ENCODE results near the gene ALOX12.
"Not testable (repeated sequence)": the region's sequence is repeated elsewhere in the genome, so short reads cannot be mapped to it uniquely, and the experiment has no call there.

The ALOX12 gene

DNA sequence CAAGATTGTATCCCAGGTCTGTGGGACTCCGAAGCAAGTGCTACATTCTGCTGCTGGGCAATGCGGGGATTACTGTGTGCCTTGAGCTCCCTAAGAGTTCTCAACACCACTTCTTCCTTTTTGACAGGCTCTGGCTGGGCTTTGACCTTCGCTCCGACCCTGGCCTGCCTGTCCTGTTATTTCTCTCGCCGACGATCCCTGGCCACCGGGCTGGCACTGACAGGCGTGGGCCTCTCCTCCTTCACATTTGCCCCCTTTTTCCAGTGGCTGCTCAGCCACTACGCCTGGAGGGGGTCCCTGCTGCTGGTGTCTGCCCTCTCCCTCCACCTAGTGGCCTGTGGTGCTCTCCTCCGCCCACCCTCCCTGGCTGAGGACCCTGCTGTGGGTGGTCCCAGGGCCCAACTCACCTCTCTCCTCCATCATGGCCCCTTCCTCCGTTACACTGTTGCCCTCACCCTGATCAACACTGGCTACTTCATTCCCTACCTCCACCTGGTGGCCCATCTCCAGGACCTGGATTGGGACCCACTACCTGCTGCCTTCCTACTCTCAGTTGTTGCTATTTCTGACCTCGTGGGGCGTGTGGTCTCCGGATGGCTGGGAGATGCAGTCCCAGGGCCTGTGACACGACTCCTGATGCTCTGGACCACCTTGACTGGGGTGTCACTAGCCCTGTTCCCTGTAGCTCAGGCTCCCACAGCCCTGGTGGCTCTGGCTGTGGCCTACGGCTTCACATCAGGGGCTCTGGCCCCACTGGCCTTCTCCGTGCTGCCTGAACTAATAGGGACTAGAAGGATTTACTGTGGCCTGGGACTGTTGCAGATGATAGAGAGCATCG lies 42.4 kb downstream of the ALOX12 start:
- no peak for ATAC-seq (replicated peaks)
- H3K27ac Mint-ChIP-seq: no peak overlapping the region
- peak overlapping the region in 1 of 2 donors; percentile 1 for H3K4me3 Mint-ChIP-seq
- peaks cover 35 to 61% of the 10 kb centered on the region in 2 donors for H3K4me1 Mint-ChIP-seq
- peaks cover 5% of the 10 kb centered on the region in 2 donors for H3K36me3 Mint-ChIP-seq
- H3K9me3 Mint-ChIP-seq: no peaks in the 10 kb centered on the region
- DNase-seq: no peak
- H3K27me3 Mint-ChIP-seq: no peaks in the 10 kb centered on the region

DNA sequence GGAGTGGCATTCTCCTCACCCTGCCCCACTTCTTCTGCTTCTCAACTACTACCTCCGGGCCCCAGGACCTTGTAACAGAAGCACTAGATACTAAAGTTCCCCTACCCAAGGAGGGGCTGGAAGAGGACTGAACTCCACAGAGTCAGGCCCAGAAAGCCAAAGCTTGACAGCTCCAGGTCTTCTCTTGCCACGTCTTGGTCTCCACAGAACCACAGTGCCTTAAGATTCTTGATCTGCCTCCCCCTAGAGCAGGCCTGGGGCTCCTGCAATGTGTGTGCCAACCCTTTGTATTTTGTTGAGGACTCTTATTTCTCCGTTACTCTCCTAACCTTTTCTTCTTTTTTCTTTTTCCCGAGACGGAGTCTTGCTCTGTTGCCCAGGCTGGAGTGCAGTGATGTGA lies 44.0 kb downstream of the ALOX12 start:
- Mint-ChIP-seq H3K36me3 (peaks cover 5% of the 10 kb centered on the region in 2 donors), H3K27me3 (peaks cover 3 to 5% of the 10 kb centered on the region in 2 donors), H3K9me3 (no peaks in the 10 kb centered on the region), H3K27ac (no peak overlapping the region), H3K4me3 (no peak overlapping the region), H3K4me1 (peaks cover 39 to 68% of the 10 kb centered on the region in 2 donors)
- DNase-seq (no peak), ATAC-seq (replicated peaks) (no peak)

DNA sequence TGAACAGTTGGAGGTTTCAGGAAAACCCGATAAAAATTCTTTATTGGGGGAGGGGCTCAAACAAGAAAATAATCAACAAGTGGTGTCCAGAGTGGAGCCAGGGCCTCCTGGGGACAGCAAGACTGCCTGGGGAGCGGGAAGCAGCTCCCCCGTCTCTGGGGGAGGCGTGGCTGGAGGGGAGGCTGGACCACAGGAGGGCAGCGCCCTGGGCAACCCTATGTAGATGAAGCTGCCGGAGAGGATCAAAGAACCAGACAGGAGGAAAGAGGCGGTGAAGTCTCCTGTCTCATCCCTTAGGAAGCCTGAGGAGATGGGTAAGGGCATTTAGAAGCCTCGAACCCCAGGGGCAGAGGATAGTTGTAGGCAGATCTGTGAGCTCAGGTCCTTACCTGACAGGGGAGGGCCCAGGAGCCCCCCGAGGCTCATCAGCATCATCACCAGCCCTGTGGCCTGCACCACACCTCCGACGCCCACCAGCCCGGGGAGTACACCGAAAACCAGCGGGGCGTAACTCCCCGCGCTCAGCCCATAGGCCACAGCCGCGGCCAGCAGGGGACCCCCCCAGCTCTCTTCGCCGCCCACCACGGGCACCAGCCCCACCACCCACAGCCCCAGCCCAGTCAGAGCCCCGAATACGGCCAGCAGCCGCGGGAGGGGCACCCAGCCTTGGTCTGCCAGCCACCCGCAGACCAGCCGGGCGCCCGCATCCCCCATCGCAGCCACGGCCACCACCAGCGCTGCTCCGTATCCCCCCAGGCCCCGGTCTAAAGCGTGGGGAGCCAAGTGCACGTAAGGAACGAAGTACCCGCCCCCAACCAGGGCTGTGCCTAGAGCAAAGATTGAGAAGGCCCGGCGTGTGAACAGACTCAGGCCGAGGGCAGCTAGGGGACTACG lies 46.0 kb downstream of the ALOX12 start:
- H3K4me3 Mint-ChIP-seq: peak overlapping the region; percentile 76 to 82
- DNase-seq (peak; percentile 34), ATAC-seq (replicated peaks) (peak; percentile 22 to 37)
- peaks cover 2 to 5% of the 10 kb centered on the region in 2 donors for H3K36me3 Mint-ChIP-seq
- no peaks in the 10 kb centered on the region for H3K9me3 Mint-ChIP-seq
- peaks cover 3 to 5% of the 10 kb centered on the region in 2 donors for H3K27me3 Mint-ChIP-seq
- peak overlapping the region; percentile 93 for H3K27ac Mint-ChIP-seq
- H3K4me1 Mint-ChIP-seq: peaks cover 42 to 63% of the 10 kb centered on the region in 2 donors

DNA sequence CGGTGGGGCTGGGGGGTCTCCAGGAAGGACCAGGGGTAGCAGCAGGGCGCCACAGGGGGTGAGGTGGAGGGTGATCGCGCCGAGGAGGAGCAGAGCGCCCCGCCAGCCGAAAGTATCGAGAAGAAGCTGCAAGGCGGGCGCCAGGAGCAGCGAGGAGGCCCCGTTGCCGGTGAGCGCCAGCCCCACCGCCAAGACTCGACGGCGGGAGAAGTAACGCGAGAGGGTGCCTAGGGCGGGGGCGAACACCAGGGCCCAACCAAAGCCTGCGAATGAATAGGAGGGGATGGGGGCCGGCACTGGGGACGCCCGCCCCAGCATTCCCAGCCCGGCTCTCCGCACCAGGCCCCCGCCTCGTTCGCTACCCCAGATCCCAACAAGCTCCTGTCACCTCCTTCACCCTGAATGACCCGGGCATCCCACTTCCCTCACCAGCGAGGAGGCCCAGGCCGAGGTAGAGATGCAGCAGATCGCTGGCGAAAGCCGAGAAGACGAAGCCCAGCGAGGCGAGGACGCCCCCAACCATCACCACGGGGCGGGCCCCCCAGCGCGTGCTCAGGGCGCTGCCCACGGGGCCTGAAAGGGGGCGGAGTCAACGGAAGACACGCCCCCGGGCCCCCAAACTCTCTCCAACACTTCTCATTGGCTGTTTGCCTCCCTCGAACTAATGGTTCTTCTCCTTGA lies 46.8 kb downstream of the ALOX12 start:
- DNase-seq: no peak
- Mint-ChIP-seq H3K9me3 (no peaks in the 10 kb centered on the region), H3K27ac (peak overlapping the region; percentile 93), H3K4me3 (peak overlapping the region; percentile 76 to 82), H3K36me3 (peaks cover 2 to 5% of the 10 kb centered on the region in 2 donors), H3K27me3 (peaks cover 3 to 5% of the 10 kb centered on the region in 2 donors), H3K4me1 (peaks cover 42 to 59% of the 10 kb centered on the region in 2 donors)
- ATAC-seq (replicated peaks): peak; percentile 22 to 29

DNA sequence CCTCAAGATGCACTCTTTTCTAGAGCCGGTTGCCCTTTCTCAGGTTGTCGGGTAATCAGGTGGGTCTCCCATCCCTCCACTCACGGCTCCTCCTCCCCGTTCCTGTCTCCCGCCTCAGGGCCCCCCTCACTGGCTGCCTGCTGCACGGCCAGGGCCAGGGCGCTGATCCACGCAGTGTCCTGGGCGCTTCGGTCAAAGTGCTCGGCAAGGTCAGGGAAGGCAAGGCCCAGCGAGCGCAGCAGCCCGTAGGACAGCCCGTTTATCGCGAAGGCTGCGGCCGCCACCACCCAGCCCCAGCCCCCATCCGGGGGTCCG lies 47.3 kb downstream of the ALOX12 start:
- peaks cover 3 to 5% of the 10 kb centered on the region in 2 donors for H3K27me3 Mint-ChIP-seq
- peak; percentile 7 to 8 for ATAC-seq (replicated peaks)
- peaks cover 2 to 5% of the 10 kb centered on the region in 2 donors for H3K36me3 Mint-ChIP-seq

DNA sequence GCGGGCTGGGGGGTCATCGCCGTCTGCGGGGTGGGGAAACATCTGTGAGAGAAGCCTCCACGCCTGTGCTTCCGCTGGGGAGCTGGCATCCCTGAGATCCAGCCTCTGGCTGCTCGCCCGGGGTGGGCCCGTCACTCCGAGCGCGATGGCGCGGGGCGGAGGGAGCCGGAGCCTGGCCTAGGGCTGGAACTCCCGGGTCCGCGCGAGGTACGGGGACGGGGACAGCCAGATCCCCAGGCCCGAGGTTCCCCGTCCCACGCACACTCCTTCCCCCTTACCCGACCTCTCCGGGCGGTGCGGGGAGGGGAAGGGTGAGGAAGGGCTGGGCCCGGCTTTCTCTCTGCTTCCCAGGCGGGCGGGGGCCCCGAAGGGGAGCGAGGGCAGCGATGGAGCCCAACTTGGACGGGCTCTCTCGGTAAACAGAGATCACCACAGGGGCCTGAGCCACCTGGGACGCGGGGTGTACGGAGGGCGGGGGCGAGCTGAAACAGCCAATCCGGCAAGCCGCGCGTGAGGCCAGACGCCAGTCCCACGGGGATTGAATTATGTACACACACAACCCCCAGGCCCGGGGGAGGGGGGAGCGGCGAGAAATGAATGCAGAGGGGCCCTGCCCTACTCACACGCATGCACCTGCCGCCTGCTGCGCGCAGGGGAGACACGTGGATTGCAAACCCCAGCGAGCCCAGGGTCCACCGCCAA lies 47.8 kb downstream of the ALOX12 start, which contains the start of gene SLC16A11:
SLC16A11 (minus strand) TSS at position 596 of the 702 bp plus-strand sequence; CDS start at position 17, 579 bp downstream.
- ATAC-seq (replicated peaks) (peak; percentile 53 to 68), DNase-seq (peak; percentile 61)
- Mint-ChIP-seq H3K9me3 (no peaks in the 10 kb centered on the region), H3K36me3 (no peaks in the 10 kb centered on the region), H3K27me3 (peaks cover 3 to 5% of the 10 kb centered on the region in 2 donors), H3K4me1 (peaks cover 37 to 50% of the 10 kb centered on the region in 2 donors), H3K4me3 (peak within 1 kb of the TSS; percentile 76 to 82), H3K27ac (peak within 1 kb of the TSS; percentile 76)

More for the DNA sequence above, 47.3 kb downstream of the ALOX12 start:
- H3K27ac Mint-ChIP-seq: peak overlapping the region; percentile 65
- no peak for DNase-seq
- peak overlapping the region; percentile 76 to 82 for H3K4me3 Mint-ChIP-seq
- H3K9me3 Mint-ChIP-seq: no peaks in the 10 kb centered on the region
- peaks cover 41 to 55% of the 10 kb centered on the region in 2 donors for H3K4me1 Mint-ChIP-seq

DNA sequence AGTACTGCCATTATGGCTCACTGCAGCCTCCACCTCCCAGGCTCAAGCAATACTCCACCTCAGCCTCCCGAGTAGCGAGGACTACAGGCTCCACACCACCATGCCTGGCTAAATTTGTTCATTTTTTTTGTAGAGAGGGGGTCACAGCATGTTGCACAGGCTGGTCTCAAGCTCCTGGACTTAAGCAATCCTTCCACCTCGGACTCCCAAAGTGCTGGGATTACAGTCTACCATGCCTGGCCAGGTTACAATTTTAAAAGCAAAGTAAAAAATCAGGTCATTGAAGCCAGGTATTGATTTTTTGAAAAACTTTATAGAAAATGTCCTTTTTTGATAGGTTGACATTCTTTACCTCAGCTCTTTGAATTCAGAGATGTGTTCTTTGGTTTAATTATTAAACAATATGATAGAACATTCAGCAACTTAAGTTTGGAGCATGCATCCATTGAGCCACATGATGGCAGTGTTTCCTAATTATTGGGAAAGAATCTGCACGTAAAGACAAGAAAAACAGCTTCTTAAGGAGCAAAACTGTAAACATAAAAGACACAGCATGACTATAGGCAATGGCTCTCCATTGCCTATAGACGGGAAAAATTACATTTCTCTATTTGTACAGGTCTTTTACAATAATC lies 49.8 kb downstream of the ALOX12 start:
- no peak overlapping the region for H3K27ac Mint-ChIP-seq
- H3K4me1 Mint-ChIP-seq: peaks cover 33 to 47% of the 10 kb centered on the region in 2 donors
- peaks cover 3 to 5% of the 10 kb centered on the region in 2 donors for H3K27me3 Mint-ChIP-seq
- H3K9me3 Mint-ChIP-seq: no peaks in the 10 kb centered on the region
- peak overlapping the region; percentile 81 to 83 for H3K4me3 Mint-ChIP-seq
- DNase-seq (no peak), ATAC-seq (replicated peaks) (peak; percentile 26 to 30)
- H3K36me3 Mint-ChIP-seq: no peaks in the 10 kb centered on the region

DNA sequence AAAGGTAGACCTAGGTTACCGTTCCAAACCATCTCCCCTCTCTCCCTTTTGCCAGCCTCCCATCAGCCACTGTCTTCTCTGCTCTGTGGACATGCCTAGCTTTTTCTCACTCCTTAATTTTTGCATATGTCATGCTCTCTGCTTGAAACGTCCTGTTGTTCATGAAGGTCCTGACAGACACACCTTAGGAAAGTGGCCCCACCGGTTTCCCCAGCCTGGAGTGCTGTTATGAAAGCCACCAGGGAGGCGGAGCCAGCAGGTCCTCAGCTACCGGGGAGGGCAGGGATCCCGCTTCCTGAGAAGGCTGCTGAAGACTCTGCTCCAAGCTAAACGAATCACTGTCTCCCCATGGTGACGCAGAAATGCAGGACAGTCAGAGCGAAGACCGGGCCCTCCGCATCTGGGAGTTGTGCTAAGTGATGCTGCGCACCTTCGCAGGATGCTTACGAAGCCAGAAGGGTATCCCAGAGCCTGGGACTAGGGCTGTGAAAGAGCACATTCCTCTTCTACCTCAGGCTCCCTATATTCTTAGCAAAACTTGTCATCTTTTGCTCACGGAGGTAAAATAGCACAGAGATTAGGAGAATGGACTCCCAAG lies 50.4 kb downstream of the ALOX12 start:
- peaks cover 3 to 7% of the 10 kb centered on the region in 2 donors for H3K27me3 Mint-ChIP-seq
- peak overlapping the region; percentile 75 for H3K27ac Mint-ChIP-seq
- peak overlapping the region; percentile 81 to 83 for H3K4me3 Mint-ChIP-seq
- H3K9me3 Mint-ChIP-seq: no peaks in the 10 kb centered on the region
- no peaks in the 10 kb centered on the region for H3K36me3 Mint-ChIP-seq
- ATAC-seq (replicated peaks) (peak; percentile 3 to 4), DNase-seq (no peak)
- H3K4me1 Mint-ChIP-seq: peaks cover 33 to 47% of the 10 kb centered on the region in 2 donors

DNA sequence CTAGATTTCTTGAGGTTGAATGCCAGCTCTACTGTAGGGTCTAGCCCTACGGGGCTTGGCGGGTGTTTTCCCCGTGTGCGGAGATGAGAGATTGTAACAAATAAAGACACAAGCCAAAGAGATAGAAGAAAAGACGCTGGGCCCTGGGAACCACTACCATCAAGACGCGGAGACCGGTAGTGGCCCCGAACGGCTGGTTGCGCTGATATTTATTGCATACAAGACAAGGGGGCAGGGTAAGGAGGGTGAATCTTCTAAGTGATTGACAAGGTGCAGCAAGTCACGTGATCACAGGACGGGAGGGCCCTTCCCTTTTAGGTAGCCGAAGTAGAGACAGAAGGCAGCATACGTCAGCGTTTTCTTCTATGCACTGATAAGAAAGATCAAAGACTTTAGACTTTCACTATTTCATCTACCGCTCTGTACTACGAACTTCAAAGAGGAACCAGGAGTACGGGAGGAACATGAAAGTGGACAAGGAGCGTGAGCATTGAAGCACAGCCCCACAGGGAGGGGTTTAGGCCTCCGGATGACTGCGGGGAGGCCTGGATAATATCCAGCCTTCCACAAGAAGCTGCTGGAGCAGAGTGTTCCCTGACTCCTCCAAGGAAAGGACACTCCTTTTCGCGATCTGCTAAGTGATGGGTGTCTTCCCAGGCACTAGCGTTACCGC lies 51.0 kb downstream of the ALOX12 start:
- DNase-seq (peak; percentile 66), ATAC-seq (replicated peaks) (peak; percentile 19 to 24)
- H3K36me3 Mint-ChIP-seq, H3K9me3 Mint-ChIP-seq: not testable (repeated sequence)
- Mint-ChIP-seq H3K4me3 (peak overlapping the region; percentile 81 to 83), H3K27me3 (peaks cover 3 to 11% of the 10 kb centered on the region in 2 donors), H3K27ac (peak overlapping the region; percentile 75), H3K4me1 (peaks cover 28 to 42% of the 10 kb centered on the region in 2 donors)

DNA sequence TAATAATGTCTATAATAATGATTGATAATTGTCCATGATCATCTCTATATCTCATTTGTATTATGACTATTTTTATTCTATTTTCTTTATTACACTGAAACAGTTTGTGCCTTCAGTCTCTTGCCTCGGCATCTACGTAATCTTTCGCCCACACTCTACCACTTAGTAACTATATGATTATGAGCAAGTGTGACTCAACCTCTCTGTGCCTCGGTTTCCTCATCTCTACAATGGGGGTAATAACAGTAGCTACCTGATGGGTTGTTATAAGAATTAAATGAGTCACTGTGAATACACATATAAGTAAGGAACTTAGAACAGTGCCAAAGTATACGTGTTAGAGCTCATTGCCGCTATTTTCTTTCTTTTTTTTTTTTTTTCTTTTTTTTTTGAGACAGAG lies 51.7 kb downstream of the ALOX12 start:
- peaks cover 24 to 39% of the 10 kb centered on the region in 2 donors for H3K4me1 Mint-ChIP-seq
- no peak for DNase-seq
- H3K27me3 Mint-ChIP-seq: peaks cover 3 to 11% of the 10 kb centered on the region in 2 donors
- ATAC-seq (replicated peaks): no peak
- no peak overlapping the region for H3K27ac Mint-ChIP-seq
- no peaks in the 10 kb centered on the region for H3K36me3 Mint-ChIP-seq
- no peak overlapping the region for H3K4me3 Mint-ChIP-seq
- no peaks in the 10 kb centered on the region for H3K9me3 Mint-ChIP-seq

DNA sequence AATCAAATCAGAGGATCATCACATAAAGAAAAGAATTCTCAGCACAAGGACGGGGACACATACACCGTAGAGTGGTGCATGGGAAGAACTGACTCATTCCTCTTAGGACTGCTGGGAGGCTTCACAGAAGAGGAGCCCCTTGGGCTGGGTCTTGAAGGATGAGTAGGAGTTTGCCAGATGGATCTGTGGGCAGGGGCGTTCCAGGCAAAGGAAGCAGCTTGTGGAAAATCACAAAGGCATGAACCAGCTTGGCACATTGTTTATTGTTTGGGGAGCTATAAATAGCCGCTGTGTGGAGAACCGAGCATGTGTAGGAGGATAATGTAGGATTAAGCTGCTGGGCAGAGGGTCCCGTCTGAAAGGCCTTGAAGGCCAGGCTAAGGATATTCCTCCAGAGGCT lies 53.1 kb downstream of the ALOX12 start:
- Mint-ChIP-seq H3K4me3 (no peak overlapping the region), H3K9me3 (no peaks in the 10 kb centered on the region), H3K36me3 (no peaks in the 10 kb centered on the region), H3K27me3 (peaks cover 5 to 6% of the 10 kb centered on the region in 2 donors), H3K4me1 (peaks cover 15 to 25% of the 10 kb centered on the region in 2 donors), H3K27ac (no peak overlapping the region)
- no peak for ATAC-seq (replicated peaks)
- no peak for DNase-seq

DNA sequence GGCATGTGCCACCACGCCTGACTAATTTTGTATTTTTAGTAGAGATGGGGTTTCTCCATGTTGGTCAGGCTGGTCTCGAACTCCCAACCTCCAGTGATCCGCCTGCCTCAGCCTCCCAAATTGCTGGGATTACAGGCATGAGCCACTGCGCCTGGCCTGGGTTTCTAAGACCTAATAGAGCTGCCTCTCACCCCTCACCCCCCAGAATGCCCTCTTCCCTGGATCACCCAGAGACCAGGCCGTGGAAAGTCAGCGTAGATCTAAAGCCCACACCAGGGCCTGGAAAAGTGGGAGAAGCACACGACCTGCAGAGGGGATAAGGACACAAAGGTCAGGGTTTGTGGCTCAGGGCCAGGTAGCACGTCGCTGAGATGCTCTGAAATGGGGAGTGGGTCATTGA lies 54.7 kb downstream of the ALOX12 start:
- H3K27me3 Mint-ChIP-seq; ATAC-seq (replicated peaks); H3K9me3 Mint-ChIP-seq; H3K4me3 Mint-ChIP-seq; H3K27ac Mint-ChIP-seq; H3K36me3 Mint-ChIP-seq; DNase-seq: not testable (repeated sequence)
- H3K4me1 Mint-ChIP-seq: peaks cover 14 to 21% of the 10 kb centered on the region in 2 donors

Measured in stimulated activated naive B cell treated with anti-CD40 and anti-IgM and Interleukin-4, amounts not matched to agents 10 μg/mL and 1 μg/mL and 100 μg/mL, for 72 hours (primary cell).